NCI-H2081 treated with DMSO at 0.1 percent for 48 hours (cell line): ENCODE results near the gene ACACB.

Experiments used
- DNase-seq: peaks from one replicate; lab custom pipeline; 2025; lab: John Stamatoyannopoulos, UW

ACACB gene

GRCh38 chr12:109256011-109256410 lies 139.6 kb downstream of the ACACB start:
- no peak for DNase-seq

GRCh38 chr12:109258201-109258600 lies 141.8 kb downstream of the ACACB start:
- DNase-seq: no peak

GRCh38 chr12:109258607-109259544 lies 142.5 kb downstream of the ACACB start:
- DNase-seq: no peak

GRCh38 chr12:109259545-109259895 lies 143.1 kb downstream of the ACACB start:
- no peak for DNase-seq

- no peak for DNase-seq
These were observed 144.7 kb downstream of the ACACB start for GRCh38 chr12:109261087-109261486.

- no peak for DNase-seq
These were observed 145.6 kb downstream of the ACACB start for GRCh38 chr12:109261939-109262338.

GRCh38 chr12:109263439-109263838 lies 147.1 kb downstream of the ACACB start:
- DNase-seq: no peak

- peak; percentile 35 for DNase-seq
These were observed 147.9 kb downstream of the ACACB start for GRCh38 chr12:109264095-109264942.

- DNase-seq: no peak
These were observed 148.7 kb downstream of the ACACB start for GRCh38 chr12:109264943-109265650.

- DNase-seq: no peak
These were observed 149.9 kb downstream of the ACACB start for GRCh38 chr12:109266106-109266879.

- no peak for DNase-seq
These were observed 151.0 kb downstream of the ACACB start for GRCh38 chr12:109267361-109267760.

GRCh38 chr12:109268896-109269295 lies 152.5 kb downstream of the ACACB start:
- DNase-seq: no peak

GRCh38 chr12:109269428-109269827 lies 153.0 kb downstream of the ACACB start:
- no peak for DNase-seq

- no peak for DNase-seq
These were observed 154.1 kb downstream of the ACACB start for GRCh38 chr12:109270494-109270893.

GRCh38 chr12:109271418-109271817 lies 155.0 kb downstream of the ACACB start:
- DNase-seq: no peak

GRCh38 chr12:109273354-109273753 lies 157.0 kb downstream of the ACACB start:
- DNase-seq: no peak

GRCh38 chr12:109274381-109274780 lies 158.0 kb downstream of the ACACB start:
- no peak for DNase-seq

- DNase-seq: no peak
These were observed 158.8 kb downstream of the ACACB start for GRCh38 chr12:109275173-109275572.

GRCh38 chr12:109276160-109276559 lies 159.8 kb downstream of the ACACB start:
- DNase-seq: no peak

- DNase-seq: no peak
These were observed 161.0 kb downstream of the ACACB start for GRCh38 chr12:109277255-109277898.
